SU-DHL-6 (cell line): ENCODE results near the gene UBASH3B.

ENCODE experiments used
- CTCF ChIP-seq: fragments of 200-600 bp; sonication (generic); IDR thresholded peaks from one replicate; pipeline ENCODE4 v1.5.1; 2017; ENCODE audit warnings: antibody characterized with exemption, mild to moderate bottlenecking, low read length, moderate library complexity; ENCODE audit not compliant: insufficient read depth, poor library complexity, severe bottlenecking
- EZH2phosphoT487 ChIP-seq: fragments of 200-600 bp; sonication (generic), shearing (Covaris generic); conservative IDR thresholded peaks from 2 replicates; pipeline ENCODE4 v1.6.1; 2018; ENCODE audit warnings: mild to moderate bottlenecking, antibody characterized with exemption, low read length, moderate library complexity, mixed read lengths

GRCh38 chr11:122696662-122697061 lies 41.1 kb downstream of the UBASH3B start:
- TF ChIP-seq CTCF (no peak), EZH2phosphoT487 (no peak)
